Jurkat, Clone E6-1 (cell line): Measurements from ENCODE around the gene KNSTRN.

ENCODE experiments used
- DNase-seq: peaks from one replicate; pipeline ENCODE4 v3.0.0-alpha.2; 2011; ENCODE audit warnings: low read depth, low spot score
- H3K4me3 ChIP-seq: 2 replicates; pipeline ENCODE4 v1.5.1; 2011; ENCODE audit warnings: mild to moderate bottlenecking, low read length, control low read depth, moderate library complexity

The KNSTRN gene

DNA sequence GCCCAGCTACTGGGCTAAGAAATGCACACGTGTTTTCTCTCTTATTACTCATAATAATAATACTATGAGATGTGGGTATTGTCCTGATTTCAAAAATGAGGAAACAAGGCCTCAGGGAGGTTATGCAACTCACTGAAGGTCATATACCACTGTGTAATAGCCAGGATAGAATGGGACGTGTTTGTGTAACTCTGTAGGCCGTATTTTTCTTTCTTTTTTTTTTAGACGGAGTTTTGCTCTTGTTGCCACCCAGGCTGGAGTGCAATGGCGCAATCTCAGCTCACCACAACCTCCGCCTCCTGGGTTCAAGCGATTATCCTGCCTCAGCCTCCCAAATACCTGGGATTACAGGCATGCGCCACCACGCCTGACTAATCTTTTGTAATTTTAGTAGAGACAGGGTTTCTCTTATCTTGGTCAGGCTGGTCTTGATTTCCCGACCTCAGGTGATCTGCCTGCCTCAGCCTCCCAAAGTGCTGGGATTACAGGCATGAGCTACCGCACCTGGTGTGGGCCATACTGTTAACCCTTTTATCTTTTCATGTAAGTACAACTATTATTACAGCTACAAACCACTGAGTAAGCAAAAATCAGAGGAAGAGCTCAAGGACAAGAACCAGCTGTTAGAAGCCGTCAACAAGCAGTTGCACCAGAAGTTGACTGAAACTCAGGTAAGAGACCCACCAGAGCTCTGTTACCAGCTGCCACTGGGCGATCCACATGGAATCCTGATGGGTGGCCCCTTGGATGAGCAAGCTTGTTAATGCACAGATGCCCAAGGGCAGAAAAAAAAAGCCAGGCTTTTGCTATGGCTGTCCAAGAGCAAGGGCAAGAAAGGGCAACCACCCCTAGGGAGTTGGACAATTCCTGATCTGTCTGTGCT, 6.7 kb downstream of the KNSTRN start:
- no peak for DNase-seq
- H3K4me3 ChIP-seq = no peak overlapping the region

DNA sequence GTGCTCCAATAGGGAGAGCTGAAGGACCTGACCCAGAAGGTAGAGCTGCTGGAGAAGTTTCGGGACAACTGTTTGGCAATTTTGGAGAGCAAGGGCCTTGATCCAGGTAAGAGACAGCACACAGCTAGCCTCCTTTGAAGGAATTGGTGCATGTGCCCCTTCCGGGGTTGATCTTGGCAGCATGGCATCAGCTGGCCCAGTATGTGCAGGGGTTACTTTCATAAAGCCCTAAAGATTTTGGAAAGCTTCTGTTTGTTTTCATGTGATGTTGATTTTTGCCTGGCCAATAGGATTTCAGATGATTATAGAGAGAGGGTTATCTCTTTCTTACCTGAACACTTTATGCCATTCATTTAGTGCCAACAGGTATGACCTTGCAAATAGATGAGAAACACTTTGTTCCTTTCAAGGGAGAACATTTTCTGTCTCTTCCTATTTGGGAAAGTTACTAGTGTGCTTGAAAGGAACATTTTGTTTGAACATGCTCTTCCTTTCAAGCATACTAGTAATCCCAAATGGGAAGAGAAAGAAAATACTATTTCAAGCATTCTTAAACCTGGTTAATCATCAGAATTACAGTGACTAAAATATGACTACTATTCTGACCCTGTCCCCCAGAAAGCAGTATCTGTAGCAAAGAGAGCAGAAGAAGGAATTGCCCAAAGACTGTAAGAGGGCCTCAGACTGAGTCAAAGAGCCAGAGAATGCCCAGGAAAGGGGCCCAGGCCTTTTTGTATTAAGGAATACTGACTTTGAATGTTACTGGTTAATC, 7.5 kb downstream of the KNSTRN start:
- no peak overlapping the region for H3K4me3 ChIP-seq
- no peak for DNase-seq

DNA sequence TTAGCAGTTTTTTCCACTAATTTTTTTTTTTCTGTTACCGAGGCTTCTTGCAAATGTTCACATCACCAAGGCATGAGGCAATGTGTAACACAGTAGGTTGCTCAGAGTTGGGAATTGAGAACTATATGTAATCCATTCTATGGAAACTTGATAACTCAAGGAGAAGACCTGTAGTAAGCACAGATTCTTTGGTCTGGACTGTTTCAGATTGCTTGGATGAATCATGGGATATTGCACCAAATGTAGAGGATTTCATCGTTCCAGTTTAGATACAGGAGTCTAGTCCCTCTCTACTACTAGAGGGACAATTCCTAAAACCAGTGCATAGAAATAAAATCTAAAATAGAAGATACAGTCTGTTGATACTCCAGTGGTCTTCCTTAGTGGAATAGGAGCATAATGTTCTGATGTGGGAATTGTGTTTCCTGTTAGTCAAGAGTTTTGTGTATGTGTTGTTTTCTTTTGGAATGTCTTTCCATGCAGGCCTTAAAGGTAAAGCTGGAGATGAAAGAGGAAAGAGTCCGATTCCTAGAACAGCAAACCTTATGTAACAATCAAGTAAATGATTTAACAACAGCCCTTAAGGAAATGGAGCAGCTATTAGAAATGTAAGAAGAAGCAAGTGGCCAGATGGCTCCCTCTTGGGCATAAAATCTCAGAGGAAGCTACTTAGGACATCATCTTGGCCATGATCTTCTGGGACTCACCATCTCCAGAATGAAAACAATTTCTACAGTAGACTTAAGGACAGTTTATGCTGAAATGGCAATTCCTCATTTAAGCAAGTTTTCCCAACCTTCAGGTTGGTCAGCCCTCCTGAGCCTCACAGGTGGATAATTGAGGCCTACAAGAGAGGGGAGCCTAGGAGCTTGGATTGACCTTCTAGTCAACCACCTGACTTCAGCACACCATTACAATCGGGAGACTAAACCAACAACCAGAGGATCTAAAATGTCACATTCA, 10.7 kb downstream of the KNSTRN start:
- no peak overlapping the region for H3K4me3 ChIP-seq
- no peak for DNase-seq

DNA sequence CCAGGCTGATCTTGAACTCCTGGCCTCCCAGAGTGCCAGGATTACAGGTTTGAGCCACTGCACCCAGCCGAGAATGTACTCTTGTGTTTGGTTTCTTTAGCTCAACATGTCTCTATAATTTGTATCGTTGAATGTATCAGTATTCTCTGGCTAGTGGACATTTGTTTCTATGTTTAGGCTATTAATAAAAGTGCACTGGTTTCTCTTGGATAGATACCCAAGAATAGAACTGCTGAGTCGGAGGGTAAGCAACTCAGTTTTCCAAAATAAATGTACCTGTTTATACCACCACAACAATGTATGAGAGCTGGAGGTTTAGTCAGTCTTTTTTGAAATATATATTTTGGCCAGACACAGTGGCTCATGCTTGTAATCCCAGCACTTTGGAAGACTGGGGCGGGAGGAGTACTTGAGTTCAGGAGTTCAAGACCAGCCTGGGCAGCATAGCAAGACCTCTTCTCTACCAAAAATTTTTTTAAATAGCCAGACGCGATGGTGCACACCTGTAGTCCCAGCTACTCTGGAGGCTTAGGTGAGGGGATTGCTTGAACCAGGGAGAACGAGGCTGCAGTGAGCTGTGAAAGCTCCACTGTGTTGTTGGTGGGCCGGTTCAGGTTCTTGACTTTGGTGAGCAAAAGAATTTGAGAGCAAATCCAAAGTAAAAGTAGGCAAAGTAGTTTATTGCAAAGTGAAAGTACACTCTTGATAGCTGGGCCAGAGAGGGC, 15.3 kb downstream of the KNSTRN start:
- H3K4me3 ChIP-seq = peak overlapping the region; percentile 20; the same call in 1 of the 2 replicates
- DNase-seq = no peak

DNA sequence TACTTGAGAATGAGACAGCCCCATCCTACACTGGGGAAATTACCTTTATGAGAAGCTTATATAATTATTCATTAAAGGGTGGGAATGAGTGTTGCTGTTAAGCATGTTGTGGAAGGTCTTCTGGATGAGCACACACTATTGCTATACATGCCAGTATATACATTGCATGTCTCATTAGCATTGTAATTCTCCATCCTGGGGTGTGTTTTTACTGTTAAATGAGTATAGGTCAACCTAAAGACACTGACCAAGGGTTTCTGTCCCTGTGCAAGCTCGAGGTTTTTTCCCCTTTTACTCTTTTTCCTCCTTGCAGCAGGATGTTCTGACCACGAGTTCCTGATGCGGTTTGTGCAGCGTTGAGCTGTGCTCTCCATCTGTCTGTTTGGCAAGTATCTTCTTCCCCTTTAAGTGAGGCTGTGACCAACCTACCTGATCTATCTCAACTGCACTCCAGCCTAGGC, 15.9 kb downstream of the KNSTRN start:
- peak; percentile 78 for DNase-seq
- H3K4me3 ChIP-seq = peak overlapping the region; percentile 20

DNA sequence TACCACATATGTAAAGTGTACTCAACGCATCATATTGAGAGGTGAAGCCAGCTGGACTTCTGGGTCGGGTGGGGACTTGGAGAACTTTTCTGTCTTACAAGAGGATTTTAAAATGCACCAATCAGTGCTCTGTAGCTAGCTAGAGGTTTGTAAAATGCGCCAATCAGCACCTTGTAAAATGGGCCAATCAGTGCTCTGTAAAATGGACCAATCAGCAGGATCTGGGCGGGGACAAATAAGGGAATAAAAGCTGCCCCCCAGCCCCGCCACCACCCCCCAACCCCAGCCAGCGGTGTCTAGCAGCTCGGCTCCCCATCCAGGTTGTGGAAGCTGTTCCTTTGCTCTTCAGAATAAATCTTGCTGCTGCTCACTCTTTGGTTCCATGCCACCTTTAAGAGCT, 16.8 kb downstream of the KNSTRN start:
- H3K4me3 ChIP-seq = no peak overlapping the region
- no peak for DNase-seq

DNA sequence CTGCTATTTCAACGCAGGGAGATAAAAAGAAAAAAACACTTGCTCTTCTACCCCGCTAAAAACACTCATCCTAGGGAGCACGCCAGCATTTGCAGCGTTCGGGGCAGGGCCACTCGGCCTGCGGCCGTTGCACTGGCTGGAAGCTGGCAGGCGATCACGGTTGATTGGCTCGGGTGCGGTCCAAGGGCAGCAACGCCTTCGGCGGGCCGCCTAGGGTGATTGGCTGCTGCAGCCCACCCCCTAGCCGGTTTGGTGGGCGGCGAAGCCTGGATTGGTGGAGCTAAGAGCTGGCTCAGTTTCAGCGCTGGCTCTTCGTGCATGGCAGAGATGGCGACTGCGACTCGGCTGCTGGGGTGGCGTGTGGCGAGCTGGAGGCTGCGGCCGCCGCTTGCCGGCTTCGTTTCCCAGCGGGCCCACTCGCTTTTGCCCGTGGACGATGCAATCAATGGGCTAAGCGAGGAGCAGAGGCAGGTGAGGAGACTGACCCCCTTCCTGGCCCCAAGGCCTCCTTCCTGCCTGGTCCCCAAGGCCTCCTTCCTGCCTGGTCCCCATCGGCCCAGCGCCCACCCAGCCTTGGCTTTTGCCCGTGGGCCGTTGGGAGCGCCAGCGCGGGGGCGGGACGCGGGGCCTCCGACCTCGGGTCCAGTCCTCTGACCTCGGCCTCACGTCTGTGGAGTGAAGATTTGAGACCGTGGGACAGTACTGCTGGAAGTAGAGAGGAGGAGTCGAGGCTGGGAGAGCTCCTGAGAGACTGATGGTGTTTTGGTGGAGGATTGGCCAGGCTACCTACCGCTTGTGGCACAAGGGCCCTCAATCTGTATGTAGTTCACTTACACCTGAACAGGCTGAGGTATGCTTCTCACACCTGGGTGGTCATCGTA, 23.2 kb downstream of the KNSTRN start, which contains the start of gene IVD:
Gene IVD, plus strand, starts transcription at position 295 of the 881 bp plus-strand sequence. Its CDS starts 33 bp downstream, at position 328.
- peak within 1 kb of the TSS; percentile 90 for H3K4me3 ChIP-seq
- DNase-seq = peak; percentile 93

DNA sequence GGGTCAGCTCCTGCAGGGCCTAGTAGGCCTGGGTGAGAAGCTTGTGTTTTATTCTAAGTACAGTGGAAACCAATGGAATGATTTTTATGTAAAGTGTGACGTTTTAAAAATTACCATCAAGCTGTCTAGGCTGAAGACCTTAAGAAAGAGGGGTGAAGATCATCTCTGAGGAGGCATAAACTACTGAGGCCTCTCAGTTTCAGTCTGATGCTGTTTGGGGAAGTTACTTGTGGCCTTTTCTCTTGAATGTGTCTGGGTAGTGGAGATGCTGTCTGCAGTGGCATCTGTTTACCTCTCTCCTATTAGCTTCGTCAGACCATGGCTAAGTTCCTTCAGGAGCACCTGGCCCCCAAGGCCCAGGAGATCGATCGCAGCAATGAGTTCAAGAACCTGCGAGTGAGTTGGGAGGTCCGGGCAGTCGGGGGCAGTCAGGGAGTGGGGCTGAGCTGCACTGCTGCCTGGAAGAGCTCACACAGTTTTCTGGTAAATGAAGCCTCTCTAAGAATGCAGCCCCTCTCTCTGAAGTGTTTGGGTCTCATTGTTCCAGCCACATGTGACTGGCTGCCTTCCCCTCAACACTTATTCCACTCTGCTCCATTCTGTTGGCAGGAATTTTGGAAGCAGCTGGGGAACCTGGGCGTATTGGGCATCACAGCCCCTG, 24.9 kb downstream of the KNSTRN start:
- DNase-seq = no peak
- no peak overlapping the region for H3K4me3 ChIP-seq

DNA sequence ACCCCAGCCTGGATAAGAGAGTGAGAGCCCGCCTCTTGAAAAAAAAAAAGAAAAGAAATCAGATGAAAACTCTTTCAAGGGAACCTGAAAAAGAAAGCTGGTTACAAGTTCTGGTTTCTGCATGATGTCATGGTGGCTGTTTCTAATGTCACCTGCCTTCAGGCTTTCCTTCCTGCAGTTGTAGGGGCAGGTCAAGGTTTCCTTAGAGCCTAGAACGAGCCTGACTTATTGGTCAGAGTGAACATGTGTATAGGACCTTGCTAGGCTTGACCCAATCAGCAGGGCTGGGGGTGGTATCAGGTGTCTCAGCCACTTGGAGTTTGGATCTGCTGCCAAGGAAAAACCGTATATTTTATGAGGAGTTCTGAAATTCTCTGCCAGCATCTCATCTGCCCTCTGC, 26.8 kb downstream of the KNSTRN start:
- H3K4me3 ChIP-seq = no peak overlapping the region
- DNase-seq = no peak

DNA sequence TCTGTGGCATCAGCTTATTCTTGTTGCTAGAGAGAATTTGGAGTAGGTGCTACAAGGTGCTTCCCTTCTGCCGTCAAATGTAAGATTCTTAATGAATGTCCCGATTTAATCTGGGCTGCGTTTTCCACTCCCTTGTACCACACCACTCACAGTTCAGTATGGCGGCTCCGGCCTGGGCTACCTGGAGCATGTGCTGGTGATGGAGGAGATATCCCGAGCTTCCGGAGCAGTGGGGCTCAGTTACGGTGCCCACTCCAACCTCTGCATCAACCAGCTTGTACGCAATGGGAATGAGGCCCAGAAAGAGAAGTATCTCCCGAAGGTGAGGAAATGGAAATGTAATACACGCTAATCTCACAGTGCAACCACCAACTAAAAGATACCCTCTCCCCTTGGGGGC, 28.0 kb downstream of the KNSTRN start:
- no peak for DNase-seq
- no peak overlapping the region for H3K4me3 ChIP-seq

DNA sequence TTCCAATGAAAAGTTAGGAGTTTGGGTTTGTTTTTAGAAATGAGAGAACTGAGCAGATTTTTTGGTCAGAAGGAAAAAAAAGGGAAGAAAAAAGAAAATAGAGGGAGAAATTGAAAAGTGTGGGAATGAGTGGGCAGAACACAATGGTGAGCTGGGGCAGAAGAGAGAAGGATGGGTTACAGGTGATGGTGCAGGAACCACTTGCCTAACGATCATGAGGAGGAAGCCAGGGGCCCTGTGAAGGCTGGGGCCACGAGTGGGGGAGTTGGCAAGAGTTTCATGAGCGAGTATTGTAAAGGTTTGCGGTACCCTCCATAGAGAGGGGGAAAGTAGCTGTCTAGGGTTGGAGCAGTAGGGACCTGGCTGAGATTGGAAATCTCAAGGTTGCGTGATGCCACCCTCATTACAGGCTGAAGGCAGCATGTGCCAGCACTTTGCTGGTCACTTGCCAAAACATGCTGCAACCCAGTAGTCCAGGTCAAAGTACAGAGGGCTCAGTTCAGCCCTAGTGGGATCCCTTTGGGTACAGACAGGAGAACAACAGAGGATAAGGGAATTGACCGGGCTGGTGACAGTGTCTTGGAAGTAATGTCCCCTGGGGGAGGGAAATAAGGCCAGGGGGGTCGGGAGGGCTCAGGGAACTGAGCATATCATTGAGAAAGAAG, 29.7 kb downstream of the KNSTRN start:
- DNase-seq = no peak

DNA sequence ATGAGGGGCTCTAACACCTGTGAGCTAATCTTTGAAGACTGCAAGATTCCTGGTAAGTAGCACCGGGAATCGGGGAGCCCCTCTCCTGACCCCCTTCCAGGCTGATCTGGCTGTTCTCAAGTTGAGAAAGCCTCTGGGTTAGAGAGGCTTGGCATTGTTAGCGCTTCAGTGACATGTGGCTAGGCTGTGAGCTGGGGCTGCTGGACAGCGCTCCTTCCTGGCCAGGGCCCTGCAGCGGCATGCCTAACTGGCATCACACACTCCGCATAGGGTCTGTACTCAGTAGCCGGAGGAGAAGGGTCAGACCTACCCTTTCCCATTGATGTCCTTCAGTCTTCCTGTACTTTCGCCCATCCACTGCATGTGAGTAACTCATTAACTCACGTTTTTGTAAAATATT, 30.5 kb downstream of the KNSTRN start:
- DNase-seq = no peak
- no peak overlapping the region for H3K4me3 ChIP-seq

More for the DNA sequence above, 29.7 kb downstream of the KNSTRN start:
- H3K4me3 ChIP-seq = no peak overlapping the region

DNA sequence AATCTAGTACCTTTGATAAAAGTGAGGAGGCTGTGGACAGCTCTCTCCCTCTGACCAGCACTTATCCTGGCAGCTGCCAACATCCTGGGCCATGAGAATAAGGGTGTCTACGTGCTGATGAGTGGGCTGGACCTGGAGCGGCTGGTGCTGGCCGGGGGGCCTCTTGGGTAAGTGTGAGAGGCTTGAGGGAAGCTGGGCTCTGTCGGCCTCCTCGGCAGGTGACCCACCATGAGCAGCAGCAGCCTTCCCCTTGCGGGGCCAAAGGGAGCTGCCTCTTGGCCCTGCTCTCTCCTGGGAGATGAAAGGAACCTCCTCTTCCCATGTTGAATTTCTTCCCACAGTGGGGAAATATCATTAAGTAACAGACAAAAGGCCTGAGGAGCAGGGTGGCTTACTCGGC, 32.3 kb downstream of the KNSTRN start:
- H3K4me3 ChIP-seq = no peak overlapping the region
- no peak for DNase-seq

DNA sequence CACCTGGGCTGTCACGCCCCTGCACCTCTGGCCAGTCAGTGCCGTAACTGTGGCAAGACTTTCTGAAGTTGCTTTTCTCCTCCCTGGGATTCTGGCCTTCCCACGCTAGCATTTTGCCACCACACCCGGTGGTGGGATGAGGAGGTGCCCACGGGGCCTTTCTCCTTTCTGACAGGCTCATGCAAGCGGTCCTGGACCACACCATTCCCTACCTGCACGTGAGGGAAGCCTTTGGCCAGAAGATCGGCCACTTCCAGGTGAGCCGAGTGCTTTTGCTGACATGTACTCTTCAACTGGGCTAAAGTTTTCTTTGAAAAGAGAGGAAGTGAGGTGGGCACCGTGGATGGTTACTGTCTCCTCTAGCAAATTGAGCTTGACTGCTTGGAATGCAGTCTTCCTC, 32.7 kb downstream of the KNSTRN start:
- no peak overlapping the region for H3K4me3 ChIP-seq

DNA sequence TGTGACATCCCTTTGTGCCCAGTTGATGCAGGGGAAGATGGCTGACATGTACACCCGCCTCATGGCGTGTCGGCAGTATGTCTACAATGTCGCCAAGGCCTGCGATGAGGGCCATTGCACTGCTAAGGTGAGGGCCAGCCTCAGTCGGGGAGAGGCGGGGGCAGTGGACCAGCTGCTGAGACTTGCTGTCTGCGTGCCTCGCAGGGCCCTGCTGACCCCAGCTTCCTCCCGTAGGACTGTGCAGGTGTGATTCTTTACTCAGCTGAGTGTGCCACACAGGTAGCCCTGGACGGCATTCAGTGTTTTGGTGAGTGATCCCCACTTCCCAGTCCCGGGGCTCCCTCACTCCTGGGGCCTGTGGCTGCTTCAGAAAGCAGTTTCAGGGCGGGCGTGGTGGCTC, 33.5 kb downstream of the KNSTRN start:
- H3K4me3 ChIP-seq = no peak overlapping the region
- no peak for DNase-seq

More for the DNA sequence above, 32.7 kb downstream of the KNSTRN start:
- DNase-seq = no peak

DNA sequence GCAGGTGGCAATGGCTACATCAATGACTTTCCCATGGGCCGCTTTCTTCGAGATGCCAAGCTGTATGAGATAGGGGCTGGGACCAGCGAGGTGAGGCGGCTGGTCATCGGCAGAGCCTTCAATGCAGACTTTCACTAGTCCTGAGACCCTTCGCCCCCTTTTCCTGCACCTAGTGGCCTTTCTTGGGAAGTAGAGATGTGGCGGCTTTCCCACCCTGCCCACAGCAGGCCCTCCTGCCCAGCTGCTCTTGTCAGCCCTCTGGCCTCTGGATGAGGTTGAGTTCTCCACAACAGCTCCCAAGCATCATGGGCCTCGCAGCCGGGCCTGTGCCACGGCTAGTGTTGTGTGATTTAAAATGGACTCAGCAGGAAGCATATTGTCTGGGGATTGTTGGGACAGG, 35.6 kb downstream of the KNSTRN start:
- no peak overlapping the region for H3K4me3 ChIP-seq
- DNase-seq = no peak
